IMR-90 (cell line): Measurements from ENCODE around the gene ROBO4. TPM values are rescaled to one million over a fixed set of nuclear protein-coding genes. Genes with fewer than 3 reads are reported as not detected.

ENCODE experiments used
- ATAC-seq: fragments of 200-7000 bp; cut with Tn5 transposase; 2 replicates; pipeline ENCODE4 v1.9.1; 2020; ENCODE audit warnings: low read depth, mild to moderate bottlenecking, moderate library complexity
- BruUV-seq: library from RNA; stranded (reverse); fragments of 400-500 nt; replicated peaks from 2 replicates; lab custom pipeline; 2021; lab: Mats Ljungman, UMichigan
- CTCF ChIA-PET: fragments of 300-600 bp; formaldehyde crosslinking; extraction: SDS; loops from one replicate; lab custom pipeline; 2021; ENCODE audit warnings: antibody characterized with exemption; lab: Yijun Ruan, JAX
- POLR2A ChIA-PET: fragments of 300-600 bp; sonication (Branson Sonifier 250); formaldehyde crosslinking; loops from one replicate; lab custom pipeline; 2022; ENCODE audit warnings: antibody characterized with exemption; ENCODE audit not compliant: unreplicated experiment; lab: Charles Lee
- DNase-seq: peaks from one replicate; pipeline ENCODE4 v3.0.0; 2013
- H2AFZ ChIP-seq: replicated peaks from 2 replicates; pipeline ENCODE3; 2013; ENCODE audit warnings: low read length, mild to moderate bottlenecking; ENCODE audit not compliant: poor library complexity
- H2AK5ac ChIP-seq: 2 replicates; pipeline ENCODE4 v1.6.1; 2013; ENCODE audit warnings: low read depth, low read length, inconsistent platforms
- H2AK9ac ChIP-seq: replicated peaks from 2 replicates; pipeline ENCODE3; 2013; ENCODE audit warnings: mild to moderate bottlenecking, low read depth, low read length, moderate library complexity; ENCODE audit not compliant: poor library complexity
- H2BK120ac ChIP-seq: 2 replicates; pipeline ENCODE4 v1.6.1; 2013; ENCODE audit warnings: low read depth, low read length, inconsistent platforms
- H2BK15ac ChIP-seq: 3 replicates; pipeline ENCODE4 v1.6.1; 2013; ENCODE audit warnings: low read depth, low read length, inconsistent platforms
- H2BK20ac ChIP-seq: 2 replicates; pipeline ENCODE4 v1.6.1; 2013; ENCODE audit warnings: low read depth, mild to moderate bottlenecking, inconsistent platforms, low read length, moderate library complexity
- H2BK5ac ChIP-seq: 2 replicates; pipeline ENCODE4 v1.6.1; 2013; ENCODE audit warnings: mild to moderate bottlenecking, low read depth, low read length, inconsistent platforms; ENCODE audit not compliant: poor library complexity, severe bottlenecking
- H3K14ac ChIP-seq: replicated peaks from 2 replicates; pipeline ENCODE4 v1.6.1; 2013; ENCODE audit warnings: low read depth, low read length, inconsistent platforms
- H3K18ac ChIP-seq: 2 replicates; pipeline ENCODE4 v1.6.1; 2013; ENCODE audit warnings: low read depth, low read length, control low read depth
- H3K23ac ChIP-seq: 2 replicates; pipeline ENCODE4 v1.6.1; 2013; ENCODE audit warnings: low read depth, low read length, inconsistent platforms
- H3K27ac ChIP-seq: 2 replicates; pipeline ENCODE4 v1.5.1; 2013; ENCODE audit warnings: mild to moderate bottlenecking, control low read depth, low read length; ENCODE audit not compliant: insufficient read depth
- H3K27me3 ChIP-seq: 2 replicates; pipeline ENCODE4 v1.6.1; 2013; ENCODE audit warnings: low read length; ENCODE audit not compliant: control insufficient read depth, insufficient read depth
- H3K36me3 ChIP-seq: 2 replicates; pipeline ENCODE4 v1.6.1; 2013; ENCODE audit warnings: low read length, mixed read lengths; ENCODE audit not compliant: control insufficient read depth, insufficient read depth
- H3K4ac ChIP-seq: 2 replicates; pipeline ENCODE4 v1.6.1; 2013; ENCODE audit warnings: low read depth, low read length, inconsistent platforms
- H3K4me1 ChIP-seq: 2 replicates; pipeline ENCODE4 v1.6.1; 2013; ENCODE audit warnings: low read length, mixed read lengths; ENCODE audit not compliant: control insufficient read depth, insufficient read depth
- H3K4me2 ChIP-seq: 2 replicates; pipeline ENCODE4 v1.6.1; 2013; ENCODE audit warnings: low read depth, mild to moderate bottlenecking, control low read depth, low read length, moderate library complexity
- H3K4me3 ChIP-seq: 2 replicates; pipeline ENCODE4 v1.5.1; 2013; ENCODE audit warnings: low read depth, mild to moderate bottlenecking, control low read depth, low read length, moderate library complexity; ENCODE audit not compliant: insufficient read depth
- H3K56ac ChIP-seq: 2 replicates; pipeline ENCODE4 v1.6.1; 2013; ENCODE audit warnings: low read length, inconsistent platforms; ENCODE audit not compliant: insufficient read depth; ENCODE audit errors: extremely low read depth
- H3K79me1 ChIP-seq, 2 experiments: 2 replicates each; pipeline ENCODE4 v1.6.1; 2013; ENCODE audit warnings: low read length in 2 of 2, inconsistent platforms in 1 of 2, low read depth in 1 of 2
- H3K9ac ChIP-seq: 2 replicates; pipeline ENCODE4 v1.6.1; 2013; ENCODE audit warnings: low read depth, low read length, control low read depth
- H3K9me1 ChIP-seq: 2 replicates; pipeline ENCODE4 v1.6.1; 2013; ENCODE audit warnings: low read length, inconsistent platforms; ENCODE audit not compliant: insufficient read depth
- H3K9me3 ChIP-seq: 2 replicates; pipeline ENCODE4 v1.6.1; 2013; ENCODE audit warnings: low read length; ENCODE audit not compliant: control insufficient read depth, insufficient read depth
- H4K20me1 ChIP-seq: 2 replicates; pipeline ENCODE4 v1.6.1; 2013; ENCODE audit warnings: low read length, inconsistent platforms; ENCODE audit not compliant: insufficient read depth
- H4K5ac ChIP-seq: 2 replicates; pipeline ENCODE4 v1.6.1; 2013; ENCODE audit warnings: mild to moderate bottlenecking, low read depth, low read length, control low read depth
- H4K8ac ChIP-seq, 2 experiments: 2 replicates each; pipeline ENCODE4 v1.6.1; 2013; ENCODE audit warnings: low read depth in 2 of 2, low read length in 2 of 2, control low read depth in 1 of 2, inconsistent platforms in 1 of 2
- H4K91ac ChIP-seq: 2 replicates; pipeline ENCODE4 v1.6.1; 2013; ENCODE audit warnings: low read depth, low read length, inconsistent platforms; ENCODE audit not compliant: insufficient read depth
- BHLHE40 ChIP-seq: fragments of 150-350 bp; IDR thresholded peaks from 2 replicates; pipeline ENCODE4 v1.6.1; 2016; ENCODE audit warnings: mild to moderate bottlenecking, low read depth, low read length
- CEBPB ChIP-seq: IDR thresholded peaks from 2 replicates; pipeline ENCODE4 v1.6.1; 2012; ENCODE audit warnings: low read depth, low read length, improper control_type of control experiment
- CTCF ChIP-seq: conservative IDR thresholded peaks from 2 replicates; pipeline ENCODE4 v1.5.1; 2012; ENCODE audit warnings: mild to moderate bottlenecking, low read depth, low read length, improper control_type of control experiment
- RCOR1 ChIP-seq: IDR thresholded peaks from 2 replicates; pipeline ENCODE4 v1.6.1; 2012; ENCODE audit warnings: mild to moderate bottlenecking, low read length, improper control_type of control experiment; ENCODE audit not compliant: insufficient replicate concordance
- WGBS, 2 experiments: methylation state at CpG; one replicate each; pipeline versions ENCODE4 v1.1.5 to v1.1.7; 2013; ENCODE audit warnings: missing lambda C conversion rate in 2 of 2; ENCODE audit not compliant: insufficient read length in 1 of 2; ENCODE audit errors: extremely low coverage in 2 of 2; 5-methylcytosine and 5-hydroxymethylcytosine counted together
- dilution Hi-C: fragments of 300-500 bp; cut with HindIII; formaldehyde crosslinking; loops from one replicate; pipeline ENCODE4 v1.14.3; 2018; ENCODE audit warnings: low sequenced_read_pairs; ENCODE audit not compliant: unreplicated experiment
- in situ Hi-C: fragments of 300-500 bp; cut with MboI; formaldehyde crosslinking; loops from 3 replicates; pipeline ENCODE4 v1.14.3; 2019; ENCODE audit warnings: low sequenced_read_pairs, inconsistent platforms, mixed read lengths
- intact Hi-C: fragments of 100-400 bp; cut with micrococcal nuclease; formaldehyde crosslinking; loops from 2 replicates; pipeline ENCODE4 v1.10.0; 2022
- polyA plus RNA-seq, 3 experiments: library from polyadenylated mRNA; depleted of rRNA; stranded (reverse); fragments of >200 nt; gene quantifications; 2 replicates each; pipeline ENCODE4 v1.2.3, GENCODE V29; 2012; ENCODE audit warnings: low replicate concordance in 1 of 3
- total RNA-seq: library from RNA; depleted of rRNA; stranded (reverse); fragments of >200 nt; gene quantifications from 2 replicates; pipeline ENCODE4 v1.2.3, GENCODE V29; 2012

Gene ROBO4
- total and polyA plus RNA-seq, 2 of the 4 experiments (the other 2 are of a cell fraction), result 0.72 to 0.82 TPM

- H3K9ac ChIP-seq, result peak overlapping the region; percentile 25; the same call in 1 of the 2 replicates
- H3K14ac ChIP-seq, result peak overlapping the region; percentile 96
- H2AFZ ChIP-seq, result peak overlapping the region; percentile 90
- H3K4ac ChIP-seq, result peak overlapping the region; percentile 99
- H2AK5ac ChIP-seq, result peak overlapping the region; percentile 97
- H4K5ac ChIP-seq, result peak overlapping the region; percentile 69
- in situ Hi-C loops (no loop called here), intact Hi-C loops (no loop called here), dilution Hi-C loops (no loop called here)
- no peaks in the 10 kb centered on the region for H3K27me3 ChIP-seq
- peak overlapping the region; percentile 86 to 97 for H4K8ac ChIP-seq
- no peaks in the 10 kb centered on the region for H3K36me3 ChIP-seq
- ChIA-PET CTCF (interaction anchor here (0.5 to 1.8 kb wide), 5 partner anchors 23 to 175 kb away, joined by 3 to 7 read pairs (median 3); no protein-coding TSS in a partner anchor), POLR2A (interaction anchor here (0.7 kb wide), 1 partner anchor 35 kb away, joined by 3 read pairs; no protein-coding TSS in a partner anchor)
- ATAC-seq, result peak; percentile 65
- H2BK15ac ChIP-seq, result peak overlapping the region; percentile 100
- H3K79me1 ChIP-seq, result peaks cover 7 to 31% of the 10 kb centered on the region in 2 experiments; a peak in 3 of 4 replicates
- no TSS peak for BruUV-seq
- peak overlapping the region; percentile 82 for H3K56ac ChIP-seq
- peak overlapping the region; percentile 89 for H3K23ac ChIP-seq
- peak overlapping the region; percentile 75 for H3K18ac ChIP-seq
- H3K4me2 ChIP-seq, result peak overlapping the region; percentile 62
- peaks cover 39% of the 10 kb centered on the region for H3K4me1 ChIP-seq
- no peaks in the 10 kb centered on the region for H4K20me1 ChIP-seq
- peaks cover 42% of the 10 kb centered on the region for H3K9me1 ChIP-seq
- no peak for DNase-seq
- H2BK20ac ChIP-seq, result peak overlapping the region; percentile 98
- peak overlapping the region; percentile 75 for H2AK9ac ChIP-seq
- TF ChIP-seq CTCF, result peak; percentile 20; the same call in 1 of the 2 replicates
- TF ChIP-seq BHLHE40, result no peak
- TF ChIP-seq RCOR1, result no peak
- TF ChIP-seq CEBPB, result no peak
- no peak overlapping the region for H3K4me3 ChIP-seq
- H4K91ac ChIP-seq, result peak overlapping the region; percentile 96
- H2BK120ac ChIP-seq, result peak overlapping the region; percentile 98
- peak overlapping the region; percentile 97 for H2BK5ac ChIP-seq
- peak overlapping the region; percentile 93 for H3K27ac ChIP-seq
- no peaks in the 10 kb centered on the region for H3K9me3 ChIP-seq
- WGBS, 2 experiments, result 9% methylated on average over 4 of the region's 5 CpGs; no CpG with 5 or more reads in 1 of the 2 experiments
Measured at GRCh38 chr11:124898711-124899110, 1.0 kb upstream of the ROBO4 start.
